ENCODE data around the gene STX11. TPM values are rescaled to one million over a fixed set of nuclear protein-coding genes. Genes with fewer than 3 reads are reported as not detected.

STX11 gene
- polyA plus RNA-seq, 4 donors: 1.0 to 4.4 (median 3.2) TPM; not detected in 1

DNA sequence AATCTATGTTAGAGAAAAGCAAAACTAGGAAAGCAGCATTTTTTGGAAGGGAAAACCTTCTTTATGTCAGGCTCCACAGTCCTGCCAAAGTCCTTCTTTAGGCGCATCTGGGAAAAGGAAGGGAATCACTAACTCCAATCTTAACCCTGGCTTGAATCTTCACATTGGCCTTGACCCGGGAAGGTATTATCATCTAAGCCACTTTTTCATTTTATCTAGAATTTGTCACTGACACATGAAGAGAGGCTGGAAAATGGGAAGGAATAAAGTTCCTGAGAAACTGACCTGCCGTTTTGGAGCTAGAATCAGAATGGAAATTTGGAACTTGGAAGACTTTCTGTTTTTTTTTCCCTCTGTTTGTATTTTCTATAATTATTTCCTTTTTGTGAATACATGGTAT, 81.4 kb downstream of the STX11 start:
- no peaks in the 10 kb centered on the region for H3K9me3 ChIP-seq (ENCODE audit: control insufficient read depth in 2 of 2, insufficient read depth in 1 of 2, low read depth in 1 of 2, low read length in 1 of 2)
- 70 to 74% (median 73%) methylated on average over 3 of the region's 3 CpGs for WGBS, 3 donors
- H3K27me3 ChIP-seq (ENCODE audit: control insufficient read depth in 3 of 3, insufficient read depth in 3 of 3, low read length in 3 of 3): no peaks in the 10 kb centered on the region
- DNase-seq (no peak), FAIRE-seq (no peak)
- no peaks in the 10 kb centered on the region for H3K4me1 ChIP-seq (ENCODE audit: control insufficient read depth in 3 of 3, insufficient read depth in 2 of 3, low read depth in 1 of 3, low read length in 2 of 3)
- H3K36me3 ChIP-seq (ENCODE audit: control insufficient read depth in 3 of 3, insufficient read depth in 2 of 3, low read depth in 1 of 3, low read length in 3 of 3): no peaks in the 10 kb centered on the region
- H3K27ac ChIP-seq (ENCODE audit: low read depth in 1 of 3, low read length in 2 of 3): no peak overlapping the region
- no peak overlapping the region for H3K4me3 ChIP-seq (ENCODE audit: low read depth in 1 of 3, low read length in 3 of 3)

DNA sequence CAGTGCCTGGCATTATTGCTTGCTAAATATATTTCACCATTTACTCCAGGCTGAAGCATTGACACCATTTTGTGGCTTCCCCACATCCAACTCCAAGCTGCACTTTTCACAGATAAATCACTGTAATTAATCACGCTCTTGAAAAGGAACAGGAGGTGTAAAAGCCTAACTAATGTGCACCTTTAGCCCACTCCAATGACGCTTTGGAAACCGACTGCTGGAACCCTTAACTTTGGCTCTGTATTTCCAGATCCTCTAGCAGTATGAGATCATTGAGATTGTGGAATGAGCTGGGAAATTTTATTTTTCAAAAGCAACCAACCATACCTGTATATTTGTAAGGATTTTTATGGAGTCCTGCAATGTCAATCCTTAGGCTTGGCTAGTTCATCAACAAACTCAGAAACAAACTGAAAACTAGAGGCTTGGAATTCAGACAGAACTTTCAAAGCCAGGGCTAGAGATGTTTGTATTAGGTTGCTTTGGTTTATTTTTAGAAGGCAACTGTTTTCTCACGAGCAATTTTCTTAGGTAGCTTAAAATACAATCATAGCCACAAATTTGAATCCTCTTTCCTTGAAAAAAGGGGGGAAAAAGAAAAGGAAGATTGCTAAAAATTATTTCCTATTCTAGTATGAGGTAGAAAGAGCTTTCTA, 82.0 kb downstream of the STX11 start:
- no peaks in the 10 kb centered on the region for H3K4me1 ChIP-seq (ENCODE audit: control insufficient read depth in 3 of 3, insufficient read depth in 2 of 3, low read depth in 1 of 3, low read length in 2 of 3)
- H3K9me3 ChIP-seq (ENCODE audit: control insufficient read depth in 2 of 2, insufficient read depth in 1 of 2, low read depth in 1 of 2, low read length in 1 of 2): no peaks in the 10 kb centered on the region
- no peaks in the 10 kb centered on the region for H3K27me3 ChIP-seq (ENCODE audit: control insufficient read depth in 3 of 3, insufficient read depth in 3 of 3, low read length in 3 of 3)
- WGBS, 3 donors: 68 to 82% (median 73%) methylated on average over 4 of the region's 4 CpGs
- FAIRE-seq (no peak), DNase-seq (no peak)
- no peaks in the 10 kb centered on the region for H3K36me3 ChIP-seq (ENCODE audit: control insufficient read depth in 3 of 3, insufficient read depth in 2 of 3, low read depth in 1 of 3, low read length in 3 of 3)
- no peak overlapping the region for H3K27ac ChIP-seq (ENCODE audit: low read depth in 1 of 3, low read length in 2 of 3)
- H3K4me3 ChIP-seq (ENCODE audit: low read depth in 1 of 3, low read length in 3 of 3): no peak overlapping the region

DNA sequence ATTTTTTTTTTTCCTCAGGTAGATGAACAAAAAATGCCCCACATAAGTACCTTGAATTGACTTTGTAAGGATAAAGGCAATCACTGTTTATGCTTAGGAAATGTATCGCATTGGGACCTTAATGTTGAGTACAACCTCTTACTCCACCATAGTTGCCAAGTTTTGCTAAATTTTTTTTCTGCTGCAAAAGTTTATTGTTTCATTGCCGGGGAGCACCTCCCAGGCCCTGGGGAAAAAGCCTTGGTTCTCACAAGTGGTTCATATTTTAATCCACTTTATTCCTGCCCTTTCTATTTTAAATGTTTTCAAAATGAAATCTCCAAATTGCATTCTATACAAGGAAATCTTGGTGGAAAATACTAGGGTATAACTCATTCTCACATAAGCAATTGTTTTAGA, 82.5 kb downstream of the STX11 start:
- H3K27me3 ChIP-seq (ENCODE audit: control insufficient read depth in 3 of 3, insufficient read depth in 3 of 3, low read length in 3 of 3): no peaks in the 10 kb centered on the region
- no peaks in the 10 kb centered on the region for H3K4me1 ChIP-seq (ENCODE audit: control insufficient read depth in 3 of 3, insufficient read depth in 2 of 3, low read depth in 1 of 3, low read length in 2 of 3)
- no peaks in the 10 kb centered on the region for H3K36me3 ChIP-seq (ENCODE audit: control insufficient read depth in 3 of 3, insufficient read depth in 2 of 3, low read depth in 1 of 3, low read length in 3 of 3)
- 80 to 93% (median 83%) methylated on average over 2 of the region's 2 CpGs for WGBS, 3 donors
- H3K9me3 ChIP-seq (ENCODE audit: control insufficient read depth in 2 of 2, insufficient read depth in 1 of 2, low read depth in 1 of 2, low read length in 1 of 2): no peaks in the 10 kb centered on the region
- FAIRE-seq: no peak
- no peak overlapping the region for H3K4me3 ChIP-seq (ENCODE audit: low read depth in 1 of 3, low read length in 3 of 3)
- no peak overlapping the region for H3K27ac ChIP-seq (ENCODE audit: low read depth in 1 of 3, low read length in 2 of 3)
- no peak for DNase-seq

DNA sequence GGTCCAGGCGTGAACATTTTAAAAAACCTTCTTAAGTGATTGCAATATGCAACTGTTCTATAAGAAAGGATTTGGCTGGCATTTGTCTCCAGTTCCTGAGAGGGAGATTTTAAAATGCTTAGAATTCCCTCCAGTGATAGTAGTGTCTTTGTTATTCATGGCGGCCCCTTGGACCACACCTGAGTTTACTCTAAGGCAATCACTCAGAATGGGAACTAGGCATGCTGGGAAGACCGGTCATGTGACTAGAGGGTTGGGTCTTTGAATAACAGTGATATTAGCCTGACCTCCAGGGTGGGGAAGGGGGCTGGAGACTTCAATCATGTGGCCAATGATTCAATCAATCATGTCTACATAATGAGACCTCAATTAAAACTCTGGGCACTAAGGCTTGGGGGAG, 84.1 kb downstream of the STX11 start:
- no peak for FAIRE-seq
- Histone ChIP-seq H3K4me1 (ENCODE audit: control insufficient read depth in 3 of 3, insufficient read depth in 2 of 3, low read depth in 1 of 3, low read length in 2 of 3) (no peaks in the 10 kb centered on the region), H3K9me3 (ENCODE audit: control insufficient read depth in 2 of 2, insufficient read depth in 1 of 2, low read depth in 1 of 2, low read length in 1 of 2) (no peaks in the 10 kb centered on the region), H3K36me3 (ENCODE audit: control insufficient read depth in 3 of 3, insufficient read depth in 2 of 3, low read depth in 1 of 3, low read length in 3 of 3) (no peaks in the 10 kb centered on the region), H3K27me3 (ENCODE audit: control insufficient read depth in 3 of 3, insufficient read depth in 3 of 3, low read length in 3 of 3) (no peaks in the 10 kb centered on the region), H3K27ac (ENCODE audit: low read depth in 1 of 3, low read length in 2 of 3) (no peak overlapping the region), H3K4me3 (ENCODE audit: low read depth in 1 of 3, low read length in 3 of 3) (no peak overlapping the region)
- WGBS, 3 donors: 92 to 98% (median 94%) methylated on average over 3 of the region's 3 CpGs
- DNase-seq: no peak

DNA sequence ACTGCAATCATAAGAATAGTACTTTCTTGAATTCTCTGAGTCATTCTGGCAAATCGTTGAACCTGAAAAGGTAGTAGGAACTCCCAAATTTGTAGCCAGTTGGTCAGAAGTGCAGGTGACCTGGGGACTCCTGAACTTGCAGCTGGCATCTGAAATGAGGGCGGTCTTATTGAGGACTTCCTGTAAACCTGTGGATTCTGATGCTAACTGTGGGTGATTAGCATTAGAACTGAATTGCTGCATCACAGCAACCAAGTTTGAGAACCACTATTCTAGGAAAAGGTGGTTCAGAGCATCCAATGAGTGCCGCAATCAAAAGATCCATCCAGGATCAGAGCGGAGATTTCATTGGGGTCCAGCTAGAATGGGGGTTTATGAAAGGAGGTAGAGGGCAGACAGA, 84.6 kb downstream of the STX11 start:
- DNase-seq: no peak
- Histone ChIP-seq H3K4me3 (ENCODE audit: low read depth in 1 of 3, low read length in 3 of 3) (no peak overlapping the region), H3K4me1 (ENCODE audit: control insufficient read depth in 3 of 3, insufficient read depth in 2 of 3, low read depth in 1 of 3, low read length in 2 of 3) (no peaks in the 10 kb centered on the region), H3K9me3 (ENCODE audit: control insufficient read depth in 2 of 2, insufficient read depth in 1 of 2, low read depth in 1 of 2, low read length in 1 of 2) (no peaks in the 10 kb centered on the region), H3K36me3 (ENCODE audit: control insufficient read depth in 3 of 3, insufficient read depth in 2 of 3, low read depth in 1 of 3, low read length in 3 of 3) (no peaks in the 10 kb centered on the region), H3K27me3 (ENCODE audit: control insufficient read depth in 3 of 3, insufficient read depth in 3 of 3, low read length in 3 of 3) (no peaks in the 10 kb centered on the region), H3K27ac (ENCODE audit: low read depth in 1 of 3, low read length in 2 of 3) (no peak overlapping the region)
- 81 to 84% (median 83%) methylated on average over 4 of the region's 4 CpGs for WGBS, 3 donors
- no peak for FAIRE-seq

Other genes with a start within 250 kb of the STX11 start
- gene PLAGL1, start 142.3 kb upstream of the STX11 start, polyA plus RNA-seq: 100 to 1,000 TPM in 1 of 4 donors, 1 to 10 TPM in 3; 2.7 to 156 (median 6.0) TPM
- gene SF3B5, start 54.9 kb upstream of the STX11 start, polyA plus RNA-seq: 100 to 1,000 TPM; 135 to 363 (median 246) TPM
- 10 to 100 TPM in 3 of 4 donors, 1 to 10 TPM in 1; 10.0 to 49.1 (median 18.2) TPM for gene UTRN, start 134.8 kb downstream of the STX11 start, polyA plus RNA-seq